GM06990 (cell line): ENCODE measurements around the gene TH.

Experiments
- DNase-seq: peaks from one replicate; pipeline ENCODE4 v3.0.0-alpha.2; 2011; ENCODE audit not compliant: insufficient read length; ENCODE audit errors: extremely low read depth
- H3K27me3 ChIP-seq: replicated peaks from 2 replicates; pipeline ENCODE4 v1.6.0; 2011; ENCODE audit warnings: low read length; ENCODE audit not compliant: control insufficient read depth, insufficient read depth
- H3K36me3 ChIP-seq: 2 replicates; pipeline ENCODE4 v1.5.1; 2011; ENCODE audit warnings: low read length; ENCODE audit not compliant: control insufficient read depth, insufficient read depth
- H3K4me3 ChIP-seq: replicated peaks from 2 replicates; pipeline ENCODE4 v1.5.1; 2011; ENCODE audit warnings: low read depth, mild to moderate bottlenecking, control low read depth, low read length
- CTCF ChIP-seq: IDR thresholded peaks from 2 replicates; pipeline ENCODE4 v1.5.1; 2011; ENCODE audit warnings: low read length, control low read depth, mild to moderate bottlenecking, inconsistent platforms; ENCODE audit not compliant: insufficient read depth, poor library complexity, severe bottlenecking

Gene TH

GRCh38 chr11:2177076-2177475 is 5.5 kb upstream of the TH start:
- Histone ChIP-seq H3K4me3 (no peak overlapping the region), H3K27me3 (no peaks in the 10 kb centered on the region), H3K36me3 (no peaks in the 10 kb centered on the region)
- no peak for TF ChIP-seq CTCF
- DNase-seq: no peak

- H3K27me3 ChIP-seq: no peaks in the 10 kb centered on the region
- no peak overlapping the region for H3K4me3 ChIP-seq
- TF ChIP-seq CTCF: no peak
- no peak for DNase-seq
- no peaks in the 10 kb centered on the region for H3K36me3 ChIP-seq
Observed at GRCh38 chr11:2176389-2176900, 4.8 kb upstream of the TH start.

- Histone ChIP-seq H3K4me3 (no peak overlapping the region), H3K36me3 (no peaks in the 10 kb centered on the region), H3K27me3 (no peaks in the 10 kb centered on the region)
- DNase-seq: no peak
- no peak for TF ChIP-seq CTCF
Observed at GRCh38 chr11:2175659-2176058, 4.0 kb upstream of the TH start.

- no peak overlapping the region for H3K4me3 ChIP-seq
- no peaks in the 10 kb centered on the region for H3K27me3 ChIP-seq
- no peak for TF ChIP-seq CTCF
- H3K36me3 ChIP-seq: no peaks in the 10 kb centered on the region
- no peak for DNase-seq
Observed at GRCh38 chr11:2174361-2174760, 2.7 kb upstream of the TH start.

GRCh38 chr11:2173761-2174160 is 2.1 kb upstream of the TH start:
- Histone ChIP-seq H3K4me3 (no peak overlapping the region), H3K36me3 (no peaks in the 10 kb centered on the region), H3K27me3 (no peaks in the 10 kb centered on the region)
- TF ChIP-seq CTCF: no peak
- DNase-seq: no peak

- H3K4me3 ChIP-seq: no peak overlapping the region
- H3K27me3 ChIP-seq: no peaks in the 10 kb centered on the region
- TF ChIP-seq CTCF: peak; percentile 31
- no peaks in the 10 kb centered on the region for H3K36me3 ChIP-seq
- no peak for DNase-seq
Observed at GRCh38 chr11:2173150-2173693, 1.6 kb upstream of the TH start.
